GM23248 (cell line): ENCODE measurements around the gene PDE6B.
"Not testable (repeated sequence)": the region's sequence is repeated elsewhere in the genome, so short reads cannot be mapped to it uniquely, and the experiment has no call there.

Source experiments
- EZH2 ChIP-seq: fragments of 200-600 bp; sonication (generic); IDR thresholded peaks from 2 replicates; pipeline ENCODE4 v1.6.1; 2018; ENCODE audit warnings: antibody characterized with exemption, mild to moderate bottlenecking; ENCODE audit not compliant: insufficient read depth, poor library complexity, severe bottlenecking
- EZH2phosphoT487 ChIP-seq: fragments of 200-600 bp; sonication (generic); IDR thresholded peaks from 2 replicates; pipeline ENCODE4 v1.6.1; 2018; ENCODE audit warnings: antibody characterized with exemption, moderate library complexity, mild to moderate bottlenecking, low read depth; ENCODE audit not compliant: insufficient read depth

GRCh38 chr4:635066-635835, 9.9 kb downstream of the PDE6B start:
- TF ChIP-seq EZH2, EZH2phosphoT487: not testable (repeated sequence)
